Measurements from ENCODE around the gene WASF3.

- TF ChIP-seq TAF1 (IDR thresholded peaks at IDR 0.05; ENCODE audit: borderline replicate concordance, low read depth, low read length): no peak
- TF ChIP-seq, protein P1, sequence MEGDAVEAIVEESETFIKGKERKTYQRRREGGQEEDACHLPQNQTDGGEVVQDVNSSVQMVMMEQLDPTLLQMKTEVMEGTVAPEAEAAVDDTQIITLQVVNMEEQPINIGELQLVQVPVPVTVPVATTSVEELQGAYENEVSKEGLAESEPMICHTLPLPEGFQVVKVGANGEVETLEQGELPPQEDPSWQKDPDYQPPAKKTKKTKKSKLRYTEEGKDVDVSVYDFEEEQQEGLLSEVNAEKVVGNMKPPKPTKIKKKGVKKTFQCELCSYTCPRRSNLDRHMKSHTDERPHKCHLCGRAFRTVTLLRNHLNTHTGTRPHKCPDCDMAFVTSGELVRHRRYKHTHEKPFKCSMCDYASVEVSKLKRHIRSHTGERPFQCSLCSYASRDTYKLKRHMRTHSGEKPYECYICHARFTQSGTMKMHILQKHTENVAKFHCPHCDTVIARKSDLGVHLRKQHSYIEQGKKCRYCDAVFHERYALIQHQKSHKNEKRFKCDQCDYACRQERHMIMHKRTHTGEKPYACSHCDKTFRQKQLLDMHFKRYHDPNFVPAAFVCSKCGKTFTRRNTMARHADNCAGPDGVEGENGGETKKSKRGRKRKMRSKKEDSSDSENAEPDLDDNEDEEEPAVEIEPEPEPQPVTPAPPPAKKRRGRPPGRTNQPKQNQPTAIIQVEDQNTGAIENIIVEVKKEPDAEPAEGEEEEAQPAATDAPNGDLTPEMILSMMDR (IDR thresholded peaks at IDR 0.05 in 2 of 3, conservative IDR thresholded peaks at IDR 0.05 in 1 of 3; ENCODE audit: control insufficient read depth in 2 of 3, extremely low read depth in 1 of 3, insufficient read depth in 1 of 3, low read depth in 3 of 3, low read length in 3 of 3): no peak
- no peak for TF ChIP-seq USF1 (IDR thresholded peaks at IDR 0.05; ENCODE audit: borderline replicate concordance, extremely low read length, insufficient read depth, low read depth, low read length)
- TF ChIP-seq, protein P2, sequence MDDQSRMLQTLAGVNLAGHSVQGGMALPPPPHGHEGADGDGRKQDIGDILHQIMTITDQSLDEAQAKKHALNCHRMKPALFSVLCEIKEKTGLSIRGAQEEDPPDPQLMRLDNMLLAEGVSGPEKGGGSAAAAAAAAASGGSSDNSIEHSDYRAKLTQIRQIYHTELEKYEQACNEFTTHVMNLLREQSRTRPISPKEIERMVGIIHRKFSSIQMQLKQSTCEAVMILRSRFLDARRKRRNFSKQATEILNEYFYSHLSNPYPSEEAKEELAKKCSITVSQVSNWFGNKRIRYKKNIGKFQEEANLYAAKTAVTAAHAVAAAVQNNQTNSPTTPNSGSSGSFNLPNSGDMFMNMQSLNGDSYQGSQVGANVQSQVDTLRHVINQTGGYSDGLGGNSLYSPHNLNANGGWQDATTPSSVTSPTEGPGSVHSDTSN (IDR thresholded peaks at IDR 0.05; ENCODE audit: insufficient replicate concordance, low read depth, low read length): no peak
- no peak for TF ChIP-seq POLR2AphosphoS5 (IDR thresholded peaks at IDR 0.05; ENCODE audit: low read length)
- no peak for TF ChIP-seq KAT2A (conservative IDR thresholded peaks at IDR 0.05; ENCODE audit: control insufficient read depth, low read depth, low read length)
- no peak for TF ChIP-seq EZH2 (IDR thresholded peaks at IDR 0.05; ENCODE audit: borderline replicate concordance, control insufficient read depth, low read depth, low read length)
- TF ChIP-seq BRCA1 (IDR thresholded peaks at IDR 0.05; ENCODE audit: low read depth, low read length): no peak
- TF ChIP-seq, protein P3, sequence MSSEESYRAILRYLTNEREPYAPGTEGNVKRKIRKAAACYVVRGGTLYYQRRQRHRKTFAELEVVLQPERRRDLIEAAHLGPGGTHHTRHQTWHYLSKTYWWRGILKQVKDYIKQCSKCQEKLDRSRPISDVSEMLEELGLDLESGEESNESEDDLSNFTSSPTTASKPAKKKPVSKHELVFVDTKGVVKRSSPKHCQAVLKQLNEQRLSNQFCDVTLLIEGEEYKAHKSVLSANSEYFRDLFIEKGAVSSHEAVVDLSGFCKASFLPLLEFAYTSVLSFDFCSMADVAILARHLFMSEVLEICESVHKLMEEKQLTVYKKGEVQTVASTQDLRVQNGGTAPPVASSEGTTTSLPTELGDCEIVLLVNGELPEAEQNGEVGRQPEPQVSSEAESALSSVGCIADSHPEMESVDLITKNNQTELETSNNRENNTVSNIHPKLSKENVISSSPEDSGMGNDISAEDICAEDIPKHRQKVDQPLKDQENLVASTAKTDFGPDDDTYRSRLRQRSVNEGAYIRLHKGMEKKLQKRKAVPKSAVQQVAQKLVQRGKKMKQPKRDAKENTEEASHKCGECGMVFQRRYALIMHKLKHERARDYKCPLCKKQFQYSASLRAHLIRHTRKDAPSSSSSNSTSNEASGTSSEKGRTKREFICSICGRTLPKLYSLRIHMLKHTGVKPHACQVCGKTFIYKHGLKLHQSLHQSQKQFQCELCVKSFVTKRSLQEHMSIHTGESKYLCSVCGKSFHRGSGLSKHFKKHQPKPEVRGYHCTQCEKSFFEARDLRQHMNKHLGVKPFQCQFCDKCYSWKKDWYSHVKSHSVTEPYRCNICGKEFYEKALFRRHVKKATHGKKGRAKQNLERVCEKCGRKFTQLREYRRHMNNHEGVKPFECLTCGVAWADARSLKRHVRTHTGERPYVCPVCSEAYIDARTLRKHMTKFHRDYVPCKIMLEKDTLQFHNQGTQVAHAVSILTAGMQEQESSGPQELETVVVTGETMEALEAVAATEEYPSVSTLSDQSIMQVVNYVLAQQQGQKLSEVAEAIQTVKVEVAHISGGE (CRISPR knock-in tag; IDR thresholded peaks at IDR 0.05): no peak
These were observed 27.7 kb downstream of the WASF3 start for GRCh38 chr13:26585136-26585535.
